CD14-positive monocyte (primary cell): Measurements from ENCODE around the gene GGA2. TPM values are rescaled to one million over a fixed set of nuclear protein-coding genes. Genes with fewer than 3 reads are reported as not detected.

Source experiments
- DNase-seq, 3 donors: peaks; one replicate each; pipeline ENCODE4 v3.0.0-alpha.2; 2011 to 2022
- H2AFZ ChIP-seq: 2 replicates; pipeline ENCODE4 v1.6.0; 2012; ENCODE audit warnings: mild to moderate bottlenecking, low read depth, low read length, inconsistent platforms; ENCODE audit not compliant: insufficient read depth, poor library complexity, severe bottlenecking
- H3K27ac ChIP-seq, 2 donors: 1 replicate in 1 of 2; 2 replicates in 1 of 2; pipeline ENCODE4 v1.5.1; 2012 to 2013; ENCODE audit warnings: low read length in 2 of 2, control low read depth in 1 of 2, inconsistent platforms in 1 of 2, low read depth in 1 of 2, mild to moderate bottlenecking in 1 of 2
- H3K27me3 ChIP-seq, 2 donors: one replicate each; pipeline versions ENCODE4 v1.6.0 to v1.6.1; 2011 to 2013; ENCODE audit warnings: low read length in 2 of 2; ENCODE audit not compliant: control insufficient read depth in 2 of 2, insufficient read depth in 2 of 2
- H3K36me3 ChIP-seq, 2 donors: replicated peaks in 1 of 2; 1 replicate in 1 of 2; 2 replicates in 1 of 2; pipeline versions ENCODE4 v1.5.1 to v1.6.1; 2012 to 2013; ENCODE audit warnings: low read length in 2 of 2, control low read depth in 1 of 2, inconsistent platforms in 1 of 2, mild to moderate bottlenecking in 1 of 2; ENCODE audit not compliant: insufficient read depth in 2 of 2, control insufficient read depth in 1 of 2
- H3K4me1 ChIP-seq, 2 donors: 1 replicate in 1 of 2; 2 replicates in 1 of 2; pipeline versions ENCODE4 v1.5.1 to v1.6.1; 2012 to 2013; ENCODE audit warnings: low read length in 2 of 2, control low read depth in 1 of 2, inconsistent platforms in 1 of 2, mild to moderate bottlenecking in 1 of 2, moderate library complexity in 1 of 2; ENCODE audit not compliant: insufficient read depth in 2 of 2, control insufficient read depth in 1 of 2
- H3K4me2 ChIP-seq: replicated peaks from 2 replicates; pipeline ENCODE3; 2012; ENCODE audit warnings: low read length, moderate library complexity, mild to moderate bottlenecking; ENCODE audit not compliant: poor library complexity, severe bottlenecking; ENCODE audit errors: extremely low read depth
- H3K4me3 ChIP-seq, 3 experiments: fragments of 200-600 bp in 1 of 3; sonication (generic) in 1 of 3; replicated peaks in 1 of 3; 1 replicate in 2 of 3; 2 replicates in 1 of 3; pipeline ENCODE4 v1.5.1; 2011 to 2013; ENCODE audit warnings: low read length in 3 of 3, mild to moderate bottlenecking in 3 of 3, control low read depth in 2 of 3, low read depth in 2 of 3, inconsistent platforms in 1 of 3, moderate library complexity in 1 of 3
- H3K79me2 ChIP-seq: 2 replicates; pipeline ENCODE4 v1.6.0; 2012; ENCODE audit warnings: mild to moderate bottlenecking, control low read depth, inconsistent platforms, low read length, moderate library complexity; ENCODE audit not compliant: insufficient read depth
- H3K9ac ChIP-seq: 2 replicates; pipeline ENCODE4 v1.6.0; 2017; ENCODE audit warnings: low read length, mild to moderate bottlenecking; ENCODE audit not compliant: insufficient read depth, poor library complexity, severe bottlenecking
- H3K9me3 ChIP-seq, 2 donors: replicated peaks in 1 of 2; 1 replicate in 1 of 2; 2 replicates in 1 of 2; pipeline versions ENCODE4 v1.5.1 to v1.6.1; 2012 to 2013; ENCODE audit warnings: low read length in 2 of 2, control low read depth in 1 of 2; ENCODE audit not compliant: control insufficient read depth in 1 of 2, insufficient read depth in 1 of 2
- H4K20me1 ChIP-seq: 2 replicates; pipeline ENCODE4 v1.6.0; 2012; ENCODE audit warnings: mild to moderate bottlenecking, low read length, control low read depth, moderate library complexity; ENCODE audit not compliant: insufficient read depth
- H3K27ac Mint-ChIP-seq, 7 donors: one replicate each; pipeline ENCODE4 v1.8.0; 2020; ENCODE audit warnings: mild to moderate bottlenecking in 7 of 7, mixed read lengths in 7 of 7, moderate library complexity in 6 of 7, inconsistent platforms in 2 of 7
- H3K27me3 Mint-ChIP-seq, 3 donors: one replicate each; pipeline ENCODE4 v1.8.0; 2021 to 2022; ENCODE audit warnings: low read depth in 3 of 3, mild to moderate bottlenecking in 3 of 3, mixed read lengths in 3 of 3, moderate library complexity in 3 of 3, inconsistent platforms in 1 of 3
- H3K36me3 Mint-ChIP-seq, 2 donors: one replicate each; pipeline ENCODE4 v1.8.0; 2020; ENCODE audit warnings: mixed read lengths in 2 of 2, inconsistent platforms in 1 of 2, mild to moderate bottlenecking in 1 of 2
- H3K4me1 Mint-ChIP-seq: one replicate; pipeline ENCODE4 v1.8.0; 2020; ENCODE audit warnings: mild to moderate bottlenecking, mixed read lengths
- H3K4me3 Mint-ChIP-seq, 2 donors: one replicate each; pipeline ENCODE4 v1.8.0; 2020; ENCODE audit warnings: mild to moderate bottlenecking in 2 of 2, mixed read lengths in 2 of 2, moderate library complexity in 1 of 2
- H3K9me3 Mint-ChIP-seq, 7 donors: one replicate each; pipeline ENCODE4 v1.8.0; 2020 to 2022; ENCODE audit warnings: mixed read lengths in 7 of 7, mild to moderate bottlenecking in 6 of 7, moderate library complexity in 6 of 7, inconsistent platforms in 2 of 7
- WGBS: methylation state at CpG from one replicate; pipeline ENCODE4 v1.1.5; 2013; ENCODE audit warnings: missing lambda C conversion rate; ENCODE audit not compliant: insufficient coverage; 5-methylcytosine and 5-hydroxymethylcytosine counted together
- intact Hi-C, 2 donors: fragments of 100-400 bp; cut with micrococcal nuclease; formaldehyde crosslinking; loops; one replicate each; pipeline versions ENCODE4 v1.15.0 to v1.15.1; 2023
- polyA plus RNA-seq, 3 donors: library from polyadenylated mRNA; depleted of rRNA in 1 of 3; unstranded in 2 of 3; stranded (reverse) in 1 of 3; fragments of 300-500 nt in 2 of 3; fragments of >200 nt in 1 of 3; fragmentation: Illumina TruSeq in 2 of 3; gene quantifications; 1 replicate in 2 of 3; 2 replicates in 1 of 3; pipeline ENCODE4 v1.2.3, GENCODE V29; 2012 to 2021
- TF ChIP-seq, protein P1 (sequence below): fragments of 200-600 bp; IDR thresholded peaks from one replicate; pipeline ENCODE4 v1.8.0; 2022; ENCODE audit warnings: antibody characterized with exemption, mild to moderate bottlenecking

The GGA2 gene
- polyA plus RNA-seq, 3 donors: 37.5 to 55.4 (median 49.5) TPM

DNA sequence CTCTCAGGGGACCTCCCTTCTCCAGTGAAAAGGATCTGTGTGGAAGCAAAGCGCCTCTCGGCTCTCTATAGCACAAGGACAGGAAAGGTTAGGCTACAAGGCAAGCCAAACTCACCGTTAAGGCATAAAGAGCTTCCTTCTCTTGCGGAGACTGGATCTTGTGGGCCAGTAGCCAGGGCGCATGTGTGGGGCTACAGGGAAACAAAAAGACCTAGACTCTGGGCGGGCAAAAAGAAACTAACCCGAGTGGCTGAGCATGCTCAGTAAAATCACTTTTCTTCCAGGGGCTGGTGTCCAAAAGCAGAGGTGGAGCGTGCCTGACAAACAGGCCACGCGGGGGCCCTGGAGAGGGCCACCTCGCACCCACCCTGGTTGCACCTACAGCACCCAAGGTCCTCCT, 16.1 kb downstream of the GGA2 start:
- peaks cover 0 to 1% (median 0%) of the 10 kb centered on the region in 7 donors for H3K9me3 Mint-ChIP-seq
- H3K9ac ChIP-seq: no peak overlapping the region
- no peak for DNase-seq
- H3K36me3 ChIP-seq: peaks cover 61 to 67% of the 10 kb centered on the region in 2 donors
- H3K36me3 Mint-ChIP-seq: peaks cover 66 to 75% of the 10 kb centered on the region in 2 donors
- no peaks in the 10 kb centered on the region for H3K27me3 Mint-ChIP-seq
- TF ChIP-seq, protein P1, sequence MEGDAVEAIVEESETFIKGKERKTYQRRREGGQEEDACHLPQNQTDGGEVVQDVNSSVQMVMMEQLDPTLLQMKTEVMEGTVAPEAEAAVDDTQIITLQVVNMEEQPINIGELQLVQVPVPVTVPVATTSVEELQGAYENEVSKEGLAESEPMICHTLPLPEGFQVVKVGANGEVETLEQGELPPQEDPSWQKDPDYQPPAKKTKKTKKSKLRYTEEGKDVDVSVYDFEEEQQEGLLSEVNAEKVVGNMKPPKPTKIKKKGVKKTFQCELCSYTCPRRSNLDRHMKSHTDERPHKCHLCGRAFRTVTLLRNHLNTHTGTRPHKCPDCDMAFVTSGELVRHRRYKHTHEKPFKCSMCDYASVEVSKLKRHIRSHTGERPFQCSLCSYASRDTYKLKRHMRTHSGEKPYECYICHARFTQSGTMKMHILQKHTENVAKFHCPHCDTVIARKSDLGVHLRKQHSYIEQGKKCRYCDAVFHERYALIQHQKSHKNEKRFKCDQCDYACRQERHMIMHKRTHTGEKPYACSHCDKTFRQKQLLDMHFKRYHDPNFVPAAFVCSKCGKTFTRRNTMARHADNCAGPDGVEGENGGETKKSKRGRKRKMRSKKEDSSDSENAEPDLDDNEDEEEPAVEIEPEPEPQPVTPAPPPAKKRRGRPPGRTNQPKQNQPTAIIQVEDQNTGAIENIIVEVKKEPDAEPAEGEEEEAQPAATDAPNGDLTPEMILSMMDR: no peak
- no peak overlapping the region for H2AFZ ChIP-seq
- peak overlapping the region in 4 of 7 donors; percentile 13 to 80 (median 33) for H3K27ac Mint-ChIP-seq
- no peak overlapping the region for H3K4me3 ChIP-seq
- intact Hi-C loops: loop anchor here in 1 of 2 donors (10.0 kb wide), 1 partner anchor 51 kb away; no protein-coding TSS in a partner anchor
- H3K27me3 ChIP-seq: no peaks in the 10 kb centered on the region
- H3K4me3 Mint-ChIP-seq: no peak overlapping the region
- no peaks in the 10 kb centered on the region for H3K9me3 ChIP-seq
- H3K4me1 Mint-ChIP-seq: peaks cover 23% of the 10 kb centered on the region
- H3K4me2 ChIP-seq: no peak overlapping the region
- H3K4me1 ChIP-seq: peaks cover 17 to 19% of the 10 kb centered on the region in 2 donors
- peak overlapping the region in 1 of 2 donors; percentile 36 for H3K27ac ChIP-seq
- 99% methylated on average over 10 of the region's 11 CpGs for WGBS
- H3K79me2 ChIP-seq: peaks cover 75% of the 10 kb centered on the region
- H4K20me1 ChIP-seq: peaks cover 42% of the 10 kb centered on the region

DNA sequence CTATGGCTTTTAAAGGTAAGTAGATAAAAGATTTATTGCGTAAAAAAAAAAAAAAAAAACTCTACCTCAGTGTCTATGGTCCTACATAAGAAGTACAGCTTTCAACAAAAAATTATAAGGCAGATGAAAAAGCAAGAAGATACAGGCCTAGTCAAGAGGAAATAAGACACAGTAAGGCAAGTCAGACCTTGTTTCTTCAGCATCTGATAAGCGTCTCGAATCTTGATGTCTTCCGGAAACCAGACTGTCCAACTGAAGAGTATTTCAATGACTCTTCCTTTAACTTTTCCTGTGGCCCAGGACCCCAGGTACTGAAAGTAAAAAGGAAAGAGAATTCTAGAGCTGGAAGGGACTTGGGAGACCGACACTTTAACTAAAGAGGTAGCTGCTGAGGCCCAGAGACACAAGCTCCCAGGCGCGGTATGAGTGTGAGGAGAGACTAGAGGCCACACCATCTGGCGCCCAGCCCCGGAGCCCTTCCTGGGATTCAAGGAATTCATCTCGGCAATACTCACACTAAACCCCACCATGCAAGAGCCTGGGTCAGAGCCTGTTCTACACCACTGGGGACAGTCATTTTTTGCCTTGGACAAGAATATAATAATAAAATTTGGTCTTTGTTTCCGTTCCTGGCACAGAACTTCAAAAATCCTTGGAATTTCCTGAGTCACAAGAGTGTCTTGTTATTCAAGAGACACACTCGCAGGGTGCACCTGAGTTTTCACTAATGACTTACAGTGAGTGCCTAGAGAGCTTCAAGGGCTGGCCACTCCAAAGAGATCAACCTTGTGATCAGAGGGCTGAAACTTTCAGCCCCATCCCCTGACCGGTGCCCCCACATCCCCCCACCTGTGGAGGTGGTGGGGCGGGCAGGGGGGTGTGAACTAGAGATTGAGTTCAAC, 18.6 kb downstream of the GGA2 start:
- peaks cover 88 to 99% of the 10 kb centered on the region in 2 donors for H3K36me3 Mint-ChIP-seq
- H3K27ac Mint-ChIP-seq: peak overlapping the region in 3 of 7 donors; percentile 31 to 79 (median 73)
- H3K36me3 ChIP-seq: peaks cover 83 to 91% of the 10 kb centered on the region in 2 donors
- no peak for DNase-seq
- TF ChIP-seq, protein P1: no peak
- H3K4me1 Mint-ChIP-seq: peaks cover 6% of the 10 kb centered on the region
- intact Hi-C loops: loop anchor here in 1 of 2 donors (10.0 kb wide), 1 partner anchor 53 kb away; no protein-coding TSS in a partner anchor
- no peak overlapping the region for H2AFZ ChIP-seq
- peaks cover 51% of the 10 kb centered on the region for H3K79me2 ChIP-seq
- no peak overlapping the region for H3K4me3 ChIP-seq
- no peak overlapping the region for H3K4me3 Mint-ChIP-seq
- peaks cover 4 to 5% of the 10 kb centered on the region in 2 donors for H3K4me1 ChIP-seq
- 100% methylated on average over 2 of the region's 14 CpGs for WGBS
- no peak overlapping the region for H3K9ac ChIP-seq
- H3K27me3 ChIP-seq: no peaks in the 10 kb centered on the region
- H3K27me3 Mint-ChIP-seq: no peaks in the 10 kb centered on the region
- no peak overlapping the region for H3K27ac ChIP-seq
- H3K4me2 ChIP-seq: no peak overlapping the region
- H3K9me3 ChIP-seq: no peaks in the 10 kb centered on the region
- no peaks in the 10 kb centered on the region for H3K9me3 Mint-ChIP-seq
- H4K20me1 ChIP-seq: peaks cover 29% of the 10 kb centered on the region
